HG02884 (cell line): Measurements from ENCODE around the gene THSD7B.

ENCODE experiments used
- ATAC-seq: cut with Tn5 transposase; IDR thresholded peaks from one replicate; pipeline ENCODE4 v1.9.1; 2021; ENCODE audit warnings: mild to moderate bottlenecking, moderate library complexity; ENCODE audit not compliant: unreplicated experiment

Gene THSD7B

GRCh38 chr2:137190411-137191195 is 425.3 kb downstream of the THSD7B start:
- ATAC-seq = no peak

- no peak for ATAC-seq
Measured at GRCh38 chr2:137192366-137193310, 427.3 kb downstream of the THSD7B start.

GRCh38 chr2:137193401-137193800 is 428.1 kb downstream of the THSD7B start:
- ATAC-seq = no peak

- no peak for ATAC-seq
Measured at GRCh38 chr2:137194111-137194510, 428.8 kb downstream of the THSD7B start.

- no peak for ATAC-seq
Measured at GRCh38 chr2:137199751-137200150, 434.4 kb downstream of the THSD7B start.

GRCh38 chr2:137202318-137202717 is 437.0 kb downstream of the THSD7B start:
- no peak for ATAC-seq

GRCh38 chr2:137205324-137205723 is 440.0 kb downstream of the THSD7B start:
- no peak for ATAC-seq

GRCh38 chr2:137206069-137206468 is 440.7 kb downstream of the THSD7B start:
- no peak for ATAC-seq

GRCh38 chr2:137207030-137207429 is 441.7 kb downstream of the THSD7B start:
- ATAC-seq = no peak

- no peak for ATAC-seq
Measured at GRCh38 chr2:137208431-137208891, 443.1 kb downstream of the THSD7B start.

GRCh38 chr2:137210039-137210438 is 444.7 kb downstream of the THSD7B start:
- ATAC-seq = no peak

- ATAC-seq = no peak
Measured at GRCh38 chr2:137211761-137212160, 446.4 kb downstream of the THSD7B start.

- no peak for ATAC-seq
Measured at GRCh38 chr2:137220438-137220993, 455.2 kb downstream of the THSD7B start.

- ATAC-seq = peak; percentile 71
Measured at GRCh38 chr2:137221797-137222492, 456.6 kb downstream of the THSD7B start.

GRCh38 chr2:137223722-137224121 is 458.4 kb downstream of the THSD7B start:
- ATAC-seq = no peak

GRCh38 chr2:137228566-137228965 is 463.2 kb downstream of the THSD7B start:
- ATAC-seq = no peak

- ATAC-seq = no peak
Measured at GRCh38 chr2:137229834-137230233, 464.5 kb downstream of the THSD7B start.

GRCh38 chr2:137231628-137232027 is 466.3 kb downstream of the THSD7B start:
- no peak for ATAC-seq

GRCh38 chr2:137232076-137232475 is 466.7 kb downstream of the THSD7B start:
- no peak for ATAC-seq

GRCh38 chr2:137233091-137233490 is 467.7 kb downstream of the THSD7B start:
- ATAC-seq = no peak

GRCh38 chr2:137237055-137237454 is 471.7 kb downstream of the THSD7B start:
- no peak for ATAC-seq
